ENCODE results near the gene CEMP1.

CEMP1 gene

GRCh38 chr16:2500430-2500917 is 30.7 kb downstream of the CEMP1 start:
- no peak for DNase-seq

GRCh38 chr16:2499890-2500429 is 31.2 kb downstream of the CEMP1 start:
- DNase-seq, result no peak

GRCh38 chr16:2499454-2499853 is 31.8 kb downstream of the CEMP1 start:
- DNase-seq, result no peak

- no peak for DNase-seq
Measured at GRCh38 chr16:2498531-2499253, 32.5 kb downstream of the CEMP1 start.

- no peak for DNase-seq
Measured at GRCh38 chr16:2497695-2498484, 33.3 kb downstream of the CEMP1 start.

GRCh38 chr16:2497116-2497630 is 34.0 kb downstream of the CEMP1 start:
- no peak for DNase-seq

GRCh38 chr16:2496223-2497115 is 34.7 kb downstream of the CEMP1 start:
- no peak for DNase-seq

GRCh38 chr16:2495041-2495440 is 36.2 kb downstream of the CEMP1 start:
- no peak for DNase-seq

GRCh38 chr16:2494616-2495015 is 36.6 kb downstream of the CEMP1 start:
- DNase-seq, result no peak

- DNase-seq, result no peak
Measured at GRCh38 chr16:2493605-2494004, 37.6 kb downstream of the CEMP1 start.

GRCh38 chr16:2492292-2492691 is 38.9 kb downstream of the CEMP1 start:
- DNase-seq, result no peak

- DNase-seq, result no peak
Measured at GRCh38 chr16:2490190-2491105, 40.8 kb downstream of the CEMP1 start.

GRCh38 chr16:2489581-2489980 is 41.6 kb downstream of the CEMP1 start:
- DNase-seq, result no peak

- DNase-seq, result no peak
Measured at GRCh38 chr16:2487903-2488531, 43.2 kb downstream of the CEMP1 start.

- no peak for DNase-seq
Measured at GRCh38 chr16:2487517-2487842, 43.7 kb downstream of the CEMP1 start.

GRCh38 chr16:2486645-2487516 is 44.3 kb downstream of the CEMP1 start:
- DNase-seq, result no peak

- DNase-seq, result no peak
Measured at GRCh38 chr16:2485811-2486507, 45.2 kb downstream of the CEMP1 start.

- DNase-seq, result no peak
Measured at GRCh38 chr16:2484898-2485508, 46.2 kb downstream of the CEMP1 start.
